Bronchial epithelial cell (primary cell): Measurements from ENCODE around the gene CYP46A1. TPM values are rescaled to one million over a fixed set of nuclear protein-coding genes. Genes with fewer than 3 reads are reported as not detected.

Experiments
- DNase-seq: peaks from one replicate; pipeline ENCODE4 v3.0.0-alpha.2; 2010; ENCODE audit warnings: low read depth
- FAIRE-seq: peaks from 2 replicates; lab custom pipeline; 2011; peaks lifted over from hg19 to GRCh38; lab: Jason Lieb, UNC
- H3K27me3 ChIP-seq: 2 replicates; pipeline ENCODE4 v1.5.1; 2011; ENCODE audit warnings: low read length; ENCODE audit not compliant: control insufficient read depth, insufficient read depth
- H3K36me3 ChIP-seq: 2 replicates; pipeline ENCODE4 v1.5.1; 2011; ENCODE audit warnings: low read length; ENCODE audit not compliant: control insufficient read depth, insufficient read depth
- H3K4me3 ChIP-seq: 2 replicates; pipeline ENCODE4 v1.5.1; 2011; ENCODE audit warnings: mild to moderate bottlenecking, low read depth, low read length, control low read depth
- total RNA-seq: library from RNA; depleted of rRNA; stranded (reverse); fragments of >200 nt; gene quantifications from 2 replicates; pipeline ENCODE4 v1.2.1, GENCODE V29; 2014
- TF ChIP-seq, protein P1 (sequence below): IDR thresholded peaks from 2 replicates; pipeline ENCODE4 v1.5.1; 2011; ENCODE audit warnings: mild to moderate bottlenecking, moderate library complexity, low read length, control low read depth, inconsistent platforms; ENCODE audit not compliant: insufficient read depth, severe bottlenecking

The CYP46A1 gene
- total RNA-seq, 1 donor from 2014 or later, result not detected

DNA sequence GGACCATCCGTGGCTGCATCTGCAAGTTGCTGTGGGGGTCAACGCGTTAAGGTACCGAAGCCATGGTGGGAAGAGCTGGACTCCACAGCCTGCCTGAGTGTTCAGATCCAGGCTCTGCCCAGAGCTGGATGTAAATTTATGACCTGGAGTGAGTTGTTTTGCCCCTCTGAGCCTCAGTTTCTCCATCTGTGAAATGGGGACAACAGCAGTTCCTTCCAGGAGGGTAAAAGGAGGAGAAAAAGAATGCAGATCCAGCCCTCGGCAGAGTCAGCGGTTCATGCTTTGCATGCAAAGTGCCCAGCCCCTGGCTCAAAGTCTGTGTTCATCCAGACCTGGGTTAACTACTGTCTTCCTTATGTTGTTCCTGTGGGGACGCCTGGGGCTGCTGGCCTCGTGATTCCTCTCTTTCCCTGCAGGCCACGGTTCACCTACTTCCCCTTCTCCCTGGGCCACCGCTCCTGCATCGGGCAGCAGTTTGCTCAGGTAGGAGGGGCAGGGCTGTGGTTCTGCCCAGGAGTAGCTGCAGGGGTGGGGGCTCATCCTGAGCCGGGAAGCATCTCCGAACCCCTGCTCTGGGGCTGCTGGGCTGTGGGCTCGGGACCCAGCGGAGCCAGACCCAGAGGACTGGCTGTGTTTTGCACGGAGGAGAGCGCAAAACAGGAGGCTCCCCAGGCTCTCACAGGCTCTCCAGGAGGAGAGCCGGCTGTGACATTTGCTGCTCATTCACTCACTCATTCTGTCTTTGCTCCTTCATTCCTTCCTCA, 41.9 kb downstream of the CYP46A1 start:
- FAIRE-seq (no peak), DNase-seq (no peak)
- TF ChIP-seq, protein P1, sequence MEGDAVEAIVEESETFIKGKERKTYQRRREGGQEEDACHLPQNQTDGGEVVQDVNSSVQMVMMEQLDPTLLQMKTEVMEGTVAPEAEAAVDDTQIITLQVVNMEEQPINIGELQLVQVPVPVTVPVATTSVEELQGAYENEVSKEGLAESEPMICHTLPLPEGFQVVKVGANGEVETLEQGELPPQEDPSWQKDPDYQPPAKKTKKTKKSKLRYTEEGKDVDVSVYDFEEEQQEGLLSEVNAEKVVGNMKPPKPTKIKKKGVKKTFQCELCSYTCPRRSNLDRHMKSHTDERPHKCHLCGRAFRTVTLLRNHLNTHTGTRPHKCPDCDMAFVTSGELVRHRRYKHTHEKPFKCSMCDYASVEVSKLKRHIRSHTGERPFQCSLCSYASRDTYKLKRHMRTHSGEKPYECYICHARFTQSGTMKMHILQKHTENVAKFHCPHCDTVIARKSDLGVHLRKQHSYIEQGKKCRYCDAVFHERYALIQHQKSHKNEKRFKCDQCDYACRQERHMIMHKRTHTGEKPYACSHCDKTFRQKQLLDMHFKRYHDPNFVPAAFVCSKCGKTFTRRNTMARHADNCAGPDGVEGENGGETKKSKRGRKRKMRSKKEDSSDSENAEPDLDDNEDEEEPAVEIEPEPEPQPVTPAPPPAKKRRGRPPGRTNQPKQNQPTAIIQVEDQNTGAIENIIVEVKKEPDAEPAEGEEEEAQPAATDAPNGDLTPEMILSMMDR, result no peak
- Histone ChIP-seq H3K36me3 (no peaks in the 10 kb centered on the region), H3K4me3 (no peak overlapping the region), H3K27me3 (peaks cover 4% of the 10 kb centered on the region)

DNA sequence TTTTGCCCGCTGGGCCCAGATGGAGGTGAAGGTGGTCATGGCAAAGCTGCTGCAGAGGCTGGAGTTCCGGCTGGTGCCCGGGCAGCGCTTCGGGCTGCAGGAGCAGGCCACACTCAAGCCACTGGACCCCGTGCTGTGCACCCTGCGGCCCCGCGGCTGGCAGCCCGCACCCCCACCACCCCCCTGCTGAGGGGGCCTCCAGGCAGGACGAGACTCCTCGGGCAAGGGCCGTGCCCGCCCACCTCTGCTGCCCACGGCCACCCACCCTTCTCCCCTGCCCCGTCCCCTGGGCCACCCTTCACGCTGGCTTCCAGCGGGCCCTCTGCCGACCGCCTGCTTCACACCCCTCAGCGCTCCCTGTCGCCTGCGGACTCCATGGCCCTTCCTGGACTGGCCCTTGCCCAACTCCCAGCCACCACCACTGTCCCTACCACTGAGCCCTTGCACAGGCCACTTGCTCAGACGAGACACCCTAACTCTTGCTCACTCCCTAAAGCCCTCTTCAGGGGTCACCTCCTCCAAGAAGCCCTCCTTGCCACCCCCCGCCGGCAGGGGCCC, 42.5 kb downstream of the CYP46A1 start:
- DNase-seq (no peak), FAIRE-seq (no peak)
- TF ChIP-seq, protein P1, result no peak
- Histone ChIP-seq H3K36me3 (no peaks in the 10 kb centered on the region), H3K27me3 (peaks cover 4% of the 10 kb centered on the region), H3K4me3 (no peak overlapping the region)

DNA sequence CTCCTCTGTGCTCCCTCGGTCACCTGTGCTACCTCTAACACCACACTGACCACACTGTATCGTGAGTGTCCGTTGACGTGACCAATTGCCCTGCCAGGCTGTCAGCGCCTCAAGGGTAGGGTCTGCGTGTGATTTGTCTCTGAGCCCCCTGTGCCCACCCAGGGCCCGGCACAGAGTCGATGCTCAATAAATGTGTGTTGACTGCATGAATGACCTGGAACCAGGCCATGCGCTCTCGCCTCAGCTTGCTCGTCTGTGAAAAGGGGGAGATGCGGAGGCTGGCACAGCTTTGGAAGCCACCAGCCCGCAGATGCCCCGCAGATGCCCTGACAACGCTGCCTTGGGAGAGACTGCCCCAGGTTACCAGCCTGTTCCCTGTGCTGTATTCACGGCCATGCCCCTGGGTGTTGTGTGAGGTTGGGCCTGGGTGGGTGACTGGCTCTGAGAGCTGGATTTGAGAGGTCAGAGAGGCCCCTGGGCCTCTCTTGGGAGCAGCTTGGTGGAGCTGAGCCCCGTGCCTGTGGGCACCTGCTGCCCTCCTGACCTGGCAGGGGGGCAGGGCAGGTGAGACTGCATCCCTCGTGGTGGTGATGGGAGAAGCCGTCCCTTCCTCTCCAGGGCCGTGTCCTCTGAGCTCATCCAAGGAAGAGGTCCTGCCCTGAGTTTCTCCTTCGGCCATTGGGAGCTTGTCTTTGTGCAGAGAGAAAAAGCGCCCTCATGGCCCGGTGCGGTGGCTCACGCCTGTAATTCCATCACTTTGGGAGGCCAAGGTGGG, 43.2 kb downstream of the CYP46A1 start:
- DNase-seq (no peak), FAIRE-seq (no peak)
- H3K4me3 ChIP-seq, result no peak overlapping the region
- TF ChIP-seq, protein P1, result no peak
- peaks cover 4% of the 10 kb centered on the region for H3K27me3 ChIP-seq
- no peaks in the 10 kb centered on the region for H3K36me3 ChIP-seq

DNA sequence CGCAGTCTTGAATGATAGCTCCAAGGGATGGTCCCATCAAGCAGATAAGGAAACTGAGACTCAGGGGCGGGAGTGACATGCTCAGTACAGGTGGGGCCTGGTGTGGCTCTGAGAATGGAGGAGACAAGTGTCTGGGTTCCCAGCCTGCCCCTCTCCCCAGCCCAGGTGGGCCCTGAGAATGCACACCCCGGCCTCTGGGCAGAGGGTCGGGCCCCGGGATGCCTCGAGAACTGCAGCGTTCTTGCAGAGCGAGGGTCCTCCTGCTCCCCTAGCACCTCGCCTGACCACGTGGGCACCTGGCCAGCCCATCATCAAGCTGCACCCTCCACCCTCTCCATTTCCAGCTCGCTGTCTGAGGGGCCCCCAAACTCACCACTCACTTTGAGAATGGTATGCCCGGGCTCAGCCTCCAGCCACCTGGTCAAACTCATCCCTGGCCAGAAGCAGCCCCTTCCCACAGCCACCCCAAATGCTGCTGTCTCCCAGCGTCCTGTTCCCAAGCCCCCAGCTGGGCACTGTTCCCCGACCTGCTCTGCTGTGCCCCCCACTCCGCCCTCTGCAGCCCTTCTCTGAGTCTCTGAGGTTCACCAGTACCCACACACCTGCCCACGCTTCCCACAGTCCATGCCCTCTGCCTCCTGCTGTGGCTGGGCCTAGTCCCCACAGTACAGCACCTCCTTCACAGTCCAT, 44.3 kb downstream of the CYP46A1 start:
- Histone ChIP-seq H3K4me3 (no peak overlapping the region), H3K36me3 (no peaks in the 10 kb centered on the region), H3K27me3 (peaks cover 4% of the 10 kb centered on the region)
- DNase-seq (no peak), FAIRE-seq (no peak)
- TF ChIP-seq, protein P1, result no peak

DNA sequence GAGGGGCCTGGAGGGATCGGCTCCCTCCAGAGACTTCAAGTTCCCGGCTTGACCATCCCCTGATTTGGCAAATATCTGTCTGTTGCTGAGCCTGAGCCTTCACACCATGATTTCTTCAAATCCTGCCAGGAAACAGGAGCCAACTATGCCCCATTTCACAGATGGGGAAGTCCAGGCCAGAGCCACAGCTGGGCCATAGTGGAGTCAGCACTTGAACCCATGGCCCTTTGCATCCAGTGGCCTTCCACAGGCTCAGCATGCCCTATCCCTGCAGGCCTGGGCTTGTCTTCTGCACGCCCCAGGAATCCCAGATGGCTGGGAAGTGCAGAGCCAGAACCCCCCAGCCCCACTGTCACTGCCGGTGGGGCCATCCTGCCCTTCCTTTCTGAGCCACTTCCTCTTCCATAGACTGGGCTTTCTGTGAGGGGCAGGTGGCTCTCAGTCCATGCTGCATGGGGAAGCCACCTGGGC, 44.9 kb downstream of the CYP46A1 start:
- H3K36me3 ChIP-seq, result no peaks in the 10 kb centered on the region
- TF ChIP-seq, protein P1, result no peak
- DNase-seq (no peak), FAIRE-seq (no peak)
- no peak overlapping the region for H3K4me3 ChIP-seq
- peaks cover 6% of the 10 kb centered on the region for H3K27me3 ChIP-seq
